Measurements from ENCODE around the gene SLC6A9. TPM values are rescaled to one million over a fixed set of nuclear protein-coding genes. Genes with fewer than 3 reads are reported as not detected.

SLC6A9 gene
- total and polyA plus RNA-seq, 2 donors (not counting 1 experiment from before 2014, with no cell fraction given) = 0.28 to 5.5 TPM

- Histone ChIP-seq H3K27me3 (replicated peaks in 1 of 4; ENCODE audit: control extremely low read depth in 1 of 4, control insufficient read depth in 3 of 4, insufficient read depth in 4 of 4, low read length in 3 of 4) (no peaks in the 10 kb centered on the region), H3K4me1 (ENCODE audit: control insufficient read depth in 2 of 2, insufficient read depth in 2 of 2, low read length in 2 of 2) (peaks cover 0 to under 1% of the 10 kb centered on the region in 2 donors), H3K4me2 (replicated peaks; ENCODE audit: low read depth, low read length, poor library complexity, severe bottlenecking) (no peak overlapping the region), H3K36me3 (replicated peaks in 1 of 2; ENCODE audit: control extremely low read depth in 1 of 2, control insufficient read depth in 1 of 2, extremely low read depth in 1 of 2, insufficient read depth in 2 of 2, low read length in 1 of 2) (no peaks in the 10 kb centered on the region), H3K79me2 (ENCODE audit: control insufficient read depth, insufficient read depth, low read length) (no peaks in the 10 kb centered on the region), H4K20me1 (ENCODE audit: control insufficient read depth, insufficient read depth, low read length, poor library complexity, severe bottlenecking) (no peaks in the 10 kb centered on the region), H3K27ac (ENCODE audit: low read length in 2 of 2) (no peak overlapping the region), H3K9ac (ENCODE audit: low read length) (no peak overlapping the region), H3K4me3 (ENCODE audit: control extremely low read depth in 1 of 5, extremely low read depth in 1 of 5, insufficient read depth in 1 of 5, low read depth in 2 of 5, low read length in 4 of 5) (no peak overlapping the region), H3K9me3 (ENCODE audit: control extremely low read depth in 1 of 3, control insufficient read depth in 2 of 3, insufficient read depth in 1 of 3, low read length in 2 of 3) (no peaks in the 10 kb centered on the region), H2AFZ (ENCODE audit: insufficient read depth, low read depth, low read length, poor library complexity, severe bottlenecking) (no peak overlapping the region)
- WGBS (ENCODE audit: insufficient coverage) = 96% methylated on average over 12 of the region's 13 CpGs
- ChIA-PET POLR2A (no interaction called here), CTCF (interaction anchor here (1.8 kb wide), 1 partner anchor 14 kb away, joined by 7 read pairs; no protein-coding TSS in a partner anchor)
- DNase-seq (no peak), ATAC-seq (ENCODE audit: low read depth) (no peak)
- Mint-ChIP-seq H3K27me3 (peaks cover 4% of the 10 kb centered on the region), H3K27ac (no peak overlapping the region), H3K4me1 (peaks cover 2% of the 10 kb centered on the region), H3K9me3 (ENCODE audit: insufficient read depth) (no peaks in the 10 kb centered on the region), H3K4me3 (no peak overlapping the region)
- intact Hi-C loops (cut with micrococcal nuclease) = no loop called here
- no peak for TF ChIP-seq CTCF (IDR thresholded peaks at IDR 0.05)
- no peak for TF ChIP-seq EZH2 (IDR thresholded peaks at IDR 0.05; ENCODE audit: borderline replicate concordance, insufficient read depth, low read depth, low read length, poor library complexity, severe bottlenecking)
These were observed 11.8 kb downstream of the SLC6A9 start for GRCh38 chr1:44019466-44019948.

- ATAC-seq (ENCODE audit: low read depth) = no peak
- TF ChIP-seq CTCF (IDR thresholded peaks at IDR 0.05) (no peak), EZH2 (IDR thresholded peaks at IDR 0.05; ENCODE audit: borderline replicate concordance, insufficient read depth, low read depth, low read length, poor library complexity, severe bottlenecking) (no peak)
These were observed 14.3 kb downstream of the SLC6A9 start for GRCh38 chr1:44016890-44017400.

More at GRCh38 chr1:44016890-44017400, 14.3 kb downstream of the SLC6A9 start:
- H3K9me3 Mint-ChIP-seq (ENCODE audit: insufficient read depth) = no peaks in the 10 kb centered on the region
- H3K4me3 Mint-ChIP-seq = no peak overlapping the region
- no peak overlapping the region for H3K27ac Mint-ChIP-seq
- H3K36me3 ChIP-seq (replicated peaks in 1 of 2; ENCODE audit: control extremely low read depth in 1 of 2, control insufficient read depth in 1 of 2, extremely low read depth in 1 of 2, insufficient read depth in 2 of 2, low read length in 1 of 2) = no peaks in the 10 kb centered on the region
- H4K20me1 ChIP-seq (ENCODE audit: control insufficient read depth, insufficient read depth, low read length, poor library complexity, severe bottlenecking) = no peaks in the 10 kb centered on the region
- H3K4me1 ChIP-seq (ENCODE audit: control insufficient read depth in 2 of 2, insufficient read depth in 2 of 2, low read length in 2 of 2) = no peaks in the 10 kb centered on the region
- H3K4me2 ChIP-seq (replicated peaks; ENCODE audit: low read depth, low read length, poor library complexity, severe bottlenecking) = no peak overlapping the region
- H3K27me3 ChIP-seq (replicated peaks in 1 of 4; ENCODE audit: control extremely low read depth in 1 of 4, control insufficient read depth in 3 of 4, insufficient read depth in 4 of 4, low read length in 3 of 4) = no peaks in the 10 kb centered on the region
- POLR2A ChIA-PET = no interaction called here
- intact Hi-C loops (cut with micrococcal nuclease) = no loop called here
- H3K9me3 ChIP-seq (ENCODE audit: control extremely low read depth in 1 of 3, control insufficient read depth in 2 of 3, insufficient read depth in 1 of 3, low read length in 2 of 3) = no peaks in the 10 kb centered on the region
- no peak overlapping the region for H2AFZ ChIP-seq (ENCODE audit: insufficient read depth, low read depth, low read length, poor library complexity, severe bottlenecking)
- H3K27ac ChIP-seq (ENCODE audit: low read length in 2 of 2) = no peak overlapping the region
- H3K27me3 Mint-ChIP-seq = peaks cover 9% of the 10 kb centered on the region
- H3K4me3 ChIP-seq (ENCODE audit: control extremely low read depth in 1 of 5, extremely low read depth in 1 of 5, insufficient read depth in 1 of 5, low read depth in 2 of 5, low read length in 4 of 5) = no peak overlapping the region
- no peaks in the 10 kb centered on the region for H3K4me1 Mint-ChIP-seq
- no peak for DNase-seq
- H3K79me2 ChIP-seq (ENCODE audit: control insufficient read depth, insufficient read depth, low read length) = no peaks in the 10 kb centered on the region
- 94% methylated on average over 14 of the region's 20 CpGs for WGBS (ENCODE audit: insufficient coverage)
- CTCF ChIA-PET = interaction anchor here (0.8 to 3.6 kb wide), 3 partner anchors 11 to 25 kb away, joined by 3 to 21 read pairs (median 3); partner anchors contain the start of gene CCDC24
- no peak overlapping the region for H3K9ac ChIP-seq (ENCODE audit: low read length)

All from B cell (primary cell).